Activated naive CD8-positive, alpha-beta T cell (primary cell): Measurements from ENCODE around the gene ARRB2.
A peak's percentile ranks its signal among the peaks of the same experiment; 100 is the strongest.
"Not testable (repeated sequence)": the region's sequence is repeated elsewhere in the genome, so short reads cannot be mapped to it uniquely, and the experiment has no call there.

ENCODE experiments used
- H3K27ac Mint-ChIP-seq: one replicate; pipeline ENCODE4 v1.8.0; 2021; ENCODE audit warnings: mixed read lengths
- H3K27me3 Mint-ChIP-seq: one replicate; pipeline ENCODE4 v1.8.0; 2021; ENCODE audit warnings: mixed read lengths
- H3K36me3 Mint-ChIP-seq: one replicate; pipeline ENCODE4 v1.8.0; 2021; ENCODE audit warnings: mixed read lengths
- H3K4me1 Mint-ChIP-seq: one replicate; pipeline ENCODE4 v1.8.0; 2021; ENCODE audit warnings: low read depth, mixed read lengths
- H3K4me3 Mint-ChIP-seq: one replicate; pipeline ENCODE4 v1.8.0; 2021; ENCODE audit warnings: mild to moderate bottlenecking, mixed read lengths
- H3K9me3 Mint-ChIP-seq: one replicate; pipeline ENCODE4 v1.8.0; 2021; ENCODE audit warnings: low read depth, mixed read lengths

Gene ARRB2

DNA sequence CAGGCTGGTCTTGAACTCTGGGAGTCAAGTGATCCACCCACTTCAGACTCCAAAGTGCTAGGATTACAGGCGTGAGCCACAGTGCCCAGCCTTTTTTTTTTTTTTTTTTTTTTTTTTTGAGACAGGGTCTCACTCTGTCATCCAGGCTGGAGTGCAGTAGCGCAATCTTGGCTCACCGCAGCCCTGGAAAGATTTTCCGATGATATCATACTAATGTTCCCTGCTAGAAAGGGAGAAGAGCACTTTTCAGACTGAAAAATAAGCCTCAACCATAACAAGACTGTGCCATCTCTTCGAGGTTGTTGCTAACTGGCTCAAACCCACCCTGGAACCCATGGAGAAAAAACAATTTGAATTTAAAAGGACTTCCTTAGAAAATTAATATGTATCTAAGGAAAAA is 26.7 kb upstream of the ARRB2 start:
- not testable (repeated sequence) for H3K27me3 Mint-ChIP-seq, H3K4me3 Mint-ChIP-seq, H3K9me3 Mint-ChIP-seq, H3K27ac Mint-ChIP-seq
- peaks cover 15% of the 10 kb centered on the region for H3K4me1 Mint-ChIP-seq
- peaks cover 23% of the 10 kb centered on the region for H3K36me3 Mint-ChIP-seq

DNA sequence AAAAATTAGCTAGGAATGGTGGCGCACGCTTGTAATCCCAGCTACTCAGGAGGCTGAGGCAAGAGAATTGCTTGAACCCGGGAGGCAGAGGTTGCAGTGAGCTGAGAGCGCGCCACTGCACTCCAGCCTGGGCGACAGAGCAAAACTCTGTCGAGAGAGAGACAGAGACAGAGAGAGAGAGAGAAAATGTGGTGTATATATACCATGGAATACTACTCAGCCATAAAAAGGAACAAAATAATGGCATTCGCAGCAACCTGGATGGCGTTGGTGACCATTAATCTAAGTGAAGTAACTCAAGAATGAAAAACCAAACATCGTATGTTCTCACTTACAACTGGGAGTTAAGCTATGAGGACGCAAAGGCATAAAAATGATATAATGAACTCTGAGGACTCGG is 20.6 kb upstream of the ARRB2 start:
- not testable (repeated sequence) for H3K27ac Mint-ChIP-seq, H3K27me3 Mint-ChIP-seq, H3K9me3 Mint-ChIP-seq, H3K4me3 Mint-ChIP-seq
- peaks cover 44% of the 10 kb centered on the region for H3K4me1 Mint-ChIP-seq
- H3K36me3 Mint-ChIP-seq = peaks cover 21% of the 10 kb centered on the region

DNA sequence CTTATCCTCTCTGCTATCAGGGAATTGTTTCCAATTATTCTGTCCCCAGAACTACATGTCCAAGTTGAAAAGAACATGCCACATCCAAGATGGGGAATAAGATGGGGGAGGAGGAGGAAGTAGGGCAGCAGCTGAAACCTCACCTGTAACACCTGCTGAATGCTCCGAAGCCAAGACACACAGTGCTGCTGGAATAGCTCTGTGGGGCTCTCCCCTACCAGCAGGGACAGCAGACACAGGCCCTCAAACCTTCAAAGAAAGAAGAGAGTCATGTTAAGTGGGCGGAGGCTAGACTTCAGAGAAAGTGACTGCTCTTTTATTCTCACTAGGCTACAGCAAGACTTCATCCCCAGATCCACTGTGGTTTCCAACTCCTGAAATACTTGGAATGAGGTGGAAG is 19.7 kb upstream of the ARRB2 start:
- peaks cover 44% of the 10 kb centered on the region for H3K4me1 Mint-ChIP-seq
- no peaks in the 10 kb centered on the region for H3K9me3 Mint-ChIP-seq
- no peaks in the 10 kb centered on the region for H3K27me3 Mint-ChIP-seq
- peak overlapping the region; percentile 17 for H3K27ac Mint-ChIP-seq
- peaks cover 17% of the 10 kb centered on the region for H3K36me3 Mint-ChIP-seq
- no peak overlapping the region for H3K4me3 Mint-ChIP-seq

DNA sequence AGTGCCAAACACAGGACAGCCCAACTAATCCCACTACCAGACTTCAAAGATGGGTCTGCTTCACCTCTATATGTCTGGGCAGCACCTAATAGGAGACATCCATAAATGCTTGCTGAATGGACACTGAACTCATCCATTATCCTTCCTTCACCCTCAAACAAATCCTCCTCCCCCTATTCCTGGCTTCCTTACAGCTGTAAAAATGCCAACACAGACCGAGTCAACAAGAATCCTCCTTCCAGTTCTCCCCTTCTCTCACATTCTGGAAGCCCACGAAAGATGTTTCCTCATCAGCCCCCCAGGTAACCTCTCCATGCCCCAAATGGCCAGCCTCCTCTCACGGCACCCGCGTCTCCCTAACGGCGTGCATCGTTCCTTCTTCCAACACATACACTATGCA is 18.7 kb upstream of the ARRB2 start:
- Mint-ChIP-seq H3K27ac (no peak overlapping the region), H3K4me1 (peaks cover 48% of the 10 kb centered on the region), H3K27me3 (no peaks in the 10 kb centered on the region), H3K4me3 (no peak overlapping the region), H3K9me3 (no peaks in the 10 kb centered on the region), H3K36me3 (peaks cover 13% of the 10 kb centered on the region)

DNA sequence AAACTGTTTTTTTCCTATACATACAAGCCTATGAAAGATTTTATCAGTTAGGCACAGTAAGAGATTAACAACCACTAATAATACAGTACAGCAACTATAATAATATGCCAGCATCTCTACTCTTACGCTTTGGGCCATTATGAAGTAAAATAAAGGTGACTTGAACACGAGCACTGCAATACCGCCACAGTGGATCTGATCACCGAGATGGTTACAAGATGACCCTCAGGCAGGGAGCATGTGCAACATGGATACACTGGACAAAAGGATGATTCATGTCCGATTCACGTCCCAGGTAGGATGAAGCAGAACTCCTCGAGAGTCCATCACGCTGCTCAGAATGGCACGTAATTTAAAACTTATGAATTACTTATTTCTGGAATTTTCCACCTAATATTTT is 17.0 kb upstream of the ARRB2 start:
- Mint-ChIP-seq H3K4me3 (no peak overlapping the region), H3K9me3 (no peaks in the 10 kb centered on the region), H3K4me1 (peaks cover 51% of the 10 kb centered on the region), H3K27me3 (no peaks in the 10 kb centered on the region), H3K27ac (no peak overlapping the region), H3K36me3 (peaks cover 8% of the 10 kb centered on the region)

DNA sequence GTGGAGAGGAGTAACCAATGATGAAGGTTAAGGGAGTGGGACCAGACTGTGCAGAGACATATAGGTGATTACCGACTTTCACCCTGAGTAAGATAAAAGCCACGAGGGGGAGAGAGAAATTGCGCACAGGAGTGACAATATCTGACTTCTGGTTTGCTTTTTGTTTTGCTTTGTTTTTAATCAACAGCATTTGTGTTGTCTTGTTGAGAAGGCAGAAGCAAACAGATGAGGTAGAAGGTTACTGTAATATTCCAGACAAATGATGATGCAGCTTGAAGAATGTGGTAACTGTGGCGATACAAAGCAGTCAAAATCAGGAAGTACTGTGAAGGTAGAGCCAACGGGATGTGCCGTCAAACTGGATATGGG is 14.0 kb upstream of the ARRB2 start:
- Mint-ChIP-seq H3K36me3 (peaks cover 2% of the 10 kb centered on the region), H3K27ac (peak overlapping the region; percentile 76), H3K27me3 (no peaks in the 10 kb centered on the region), H3K4me3 (peak overlapping the region; percentile 47), H3K4me1 (peaks cover 35% of the 10 kb centered on the region), H3K9me3 (no peaks in the 10 kb centered on the region)

DNA sequence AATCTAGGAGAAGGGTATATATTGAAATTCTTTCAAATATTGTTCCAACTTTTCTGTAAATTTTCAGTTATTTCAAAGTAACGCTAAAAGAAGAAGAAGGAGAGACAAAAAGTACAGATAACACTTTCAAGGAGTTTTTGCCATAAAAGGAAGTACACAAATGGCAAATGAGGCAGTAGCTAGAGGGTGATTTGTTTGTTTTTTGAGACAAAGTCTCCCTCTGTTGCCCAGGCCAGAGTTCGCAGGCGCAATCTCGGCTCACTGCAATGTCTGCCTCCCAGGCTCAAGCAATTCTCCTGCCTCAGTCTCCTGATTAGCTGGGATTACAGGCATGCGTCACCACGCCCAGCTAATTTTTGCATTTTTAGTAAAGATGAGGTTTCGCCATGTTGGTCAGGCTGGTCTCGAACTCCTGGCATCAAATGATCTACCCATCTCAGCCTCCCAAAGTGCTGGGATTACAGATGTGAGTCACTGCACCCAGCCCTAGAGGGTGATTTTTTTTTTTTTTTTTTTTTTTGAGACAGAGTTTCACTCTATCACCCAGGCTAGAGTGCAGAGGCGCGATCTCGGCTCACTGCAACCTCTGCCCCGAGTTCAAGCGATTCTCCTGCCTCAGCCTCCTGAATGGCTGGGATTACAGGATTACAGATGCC is 10.9 kb upstream of the ARRB2 start:
- not testable (repeated sequence) for H3K4me3 Mint-ChIP-seq, H3K27me3 Mint-ChIP-seq, H3K27ac Mint-ChIP-seq, H3K36me3 Mint-ChIP-seq, H3K9me3 Mint-ChIP-seq
- H3K4me1 Mint-ChIP-seq = peaks cover 48% of the 10 kb centered on the region

DNA sequence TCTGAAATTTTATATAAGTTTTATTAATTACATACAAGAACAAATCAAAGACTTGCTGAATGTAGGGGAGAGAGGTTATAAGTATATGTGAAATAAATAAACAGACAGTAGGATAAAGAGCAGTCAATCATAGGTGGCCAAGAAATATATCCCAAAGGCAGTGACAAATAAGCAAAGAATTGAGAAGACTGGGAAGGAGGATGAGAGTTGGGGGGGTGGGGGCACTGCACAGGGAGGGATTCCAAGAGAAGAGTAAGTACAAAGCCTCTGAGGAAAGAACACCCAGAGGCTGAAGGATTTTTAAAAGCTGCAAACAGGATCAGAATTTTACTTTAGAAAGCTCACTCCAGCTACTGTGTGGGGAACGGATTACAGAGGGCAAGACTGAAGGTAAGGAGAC is 9.3 kb upstream of the ARRB2 start:
- Mint-ChIP-seq H3K36me3 (peaks cover 6% of the 10 kb centered on the region), H3K4me1 (peaks cover 59% of the 10 kb centered on the region), H3K27me3 (no peaks in the 10 kb centered on the region), H3K9me3 (no peaks in the 10 kb centered on the region), H3K27ac (peak overlapping the region; percentile 54), H3K4me3 (peak overlapping the region; percentile 97)

DNA sequence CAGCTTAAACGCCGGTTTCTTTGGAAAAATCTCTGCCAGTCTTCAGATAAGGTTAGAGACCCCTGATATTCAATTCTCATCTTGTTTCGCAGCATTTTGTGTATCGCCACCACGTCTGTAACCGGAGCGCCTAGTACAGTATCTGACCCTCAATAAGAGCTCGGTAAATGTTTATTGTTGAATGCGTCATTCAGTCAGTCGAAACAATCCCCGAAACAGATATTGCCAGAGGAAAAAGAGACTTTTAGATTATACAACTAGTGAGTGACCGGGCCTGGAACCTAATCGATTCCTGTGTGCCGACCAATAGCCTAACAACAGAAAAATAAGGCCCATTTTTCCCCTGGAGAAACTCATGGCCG is 7.1 kb upstream of the ARRB2 start:
- Mint-ChIP-seq H3K36me3 (peaks cover 4% of the 10 kb centered on the region), H3K4me1 (peaks cover 51% of the 10 kb centered on the region), H3K27ac (peak overlapping the region; percentile 95), H3K4me3 (peak overlapping the region; percentile 97), H3K27me3 (no peaks in the 10 kb centered on the region), H3K9me3 (no peaks in the 10 kb centered on the region)

DNA sequence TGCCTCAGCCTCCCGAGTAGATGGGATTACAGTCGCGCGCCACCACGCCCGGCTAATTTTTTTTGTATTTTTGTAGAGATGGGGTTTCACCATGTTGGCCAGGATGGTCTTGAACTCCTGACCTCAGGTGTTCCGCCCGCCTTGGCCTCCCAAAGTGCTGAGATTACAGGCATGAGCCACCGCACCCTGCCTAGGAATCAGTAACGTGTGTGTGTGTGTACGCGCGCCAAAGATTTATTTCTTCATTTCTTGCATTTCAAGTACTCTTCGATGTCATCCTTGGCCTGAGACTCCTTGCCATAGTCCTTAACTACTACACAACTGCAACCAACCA is 5.9 kb upstream of the ARRB2 start:
- Mint-ChIP-seq H3K4me3 (peak overlapping the region; percentile 97), H3K4me1 (peaks cover 54% of the 10 kb centered on the region), H3K27ac (peak overlapping the region; percentile 95)
- not testable (repeated sequence) for H3K36me3 Mint-ChIP-seq, H3K27me3 Mint-ChIP-seq, H3K9me3 Mint-ChIP-seq

DNA sequence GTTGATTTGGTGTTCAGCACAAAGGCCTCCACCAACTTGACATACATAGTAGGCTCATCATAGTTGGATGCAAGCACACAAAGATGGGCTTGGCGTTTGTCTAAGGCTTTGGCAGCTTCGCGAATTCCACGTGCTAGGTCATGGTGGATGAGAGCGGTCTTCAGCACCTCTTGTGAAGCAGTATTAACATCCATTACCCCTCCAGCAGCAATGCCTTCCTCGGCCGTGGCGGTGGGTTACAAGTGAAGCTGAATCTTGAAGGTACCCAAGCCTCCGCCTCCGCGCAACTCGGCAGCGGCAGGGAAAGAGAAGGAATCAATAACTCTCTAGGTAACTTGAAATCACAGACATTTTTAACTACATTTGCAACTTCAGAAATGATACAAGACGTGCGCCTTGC is 5.4 kb upstream of the ARRB2 start:
- peaks cover 4% of the 10 kb centered on the region for H3K36me3 Mint-ChIP-seq
- peak overlapping the region; percentile 97 for H3K4me3 Mint-ChIP-seq
- no peaks in the 10 kb centered on the region for H3K9me3 Mint-ChIP-seq
- H3K4me1 Mint-ChIP-seq = peaks cover 58% of the 10 kb centered on the region
- H3K27ac Mint-ChIP-seq = peak overlapping the region; percentile 95
- no peaks in the 10 kb centered on the region for H3K27me3 Mint-ChIP-seq

DNA sequence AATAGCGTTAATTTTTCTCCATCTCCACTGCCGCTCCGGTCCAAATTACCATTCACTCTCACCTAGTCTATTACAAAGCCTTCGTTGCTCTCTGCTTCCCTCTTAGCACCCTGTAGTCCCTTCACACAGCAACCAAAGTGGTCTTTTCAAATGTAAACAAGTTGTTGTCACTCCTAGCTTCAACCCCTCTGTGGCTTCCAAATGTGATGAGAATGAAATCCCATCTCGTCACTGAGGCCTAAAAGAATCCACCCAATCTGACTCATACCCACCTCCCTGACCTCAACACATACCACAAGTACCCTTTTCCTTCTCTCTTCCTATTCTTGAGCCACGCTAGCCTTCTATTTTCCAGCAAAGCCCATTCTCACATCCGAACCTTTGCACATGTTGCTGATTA is 4.3 kb upstream of the ARRB2 start:
- Mint-ChIP-seq H3K27me3 (no peaks in the 10 kb centered on the region), H3K4me3 (peak overlapping the region; percentile 48), H3K4me1 (peaks cover 56% of the 10 kb centered on the region), H3K36me3 (peaks cover 4% of the 10 kb centered on the region), H3K27ac (peak overlapping the region; percentile 59), H3K9me3 (no peaks in the 10 kb centered on the region)

DNA sequence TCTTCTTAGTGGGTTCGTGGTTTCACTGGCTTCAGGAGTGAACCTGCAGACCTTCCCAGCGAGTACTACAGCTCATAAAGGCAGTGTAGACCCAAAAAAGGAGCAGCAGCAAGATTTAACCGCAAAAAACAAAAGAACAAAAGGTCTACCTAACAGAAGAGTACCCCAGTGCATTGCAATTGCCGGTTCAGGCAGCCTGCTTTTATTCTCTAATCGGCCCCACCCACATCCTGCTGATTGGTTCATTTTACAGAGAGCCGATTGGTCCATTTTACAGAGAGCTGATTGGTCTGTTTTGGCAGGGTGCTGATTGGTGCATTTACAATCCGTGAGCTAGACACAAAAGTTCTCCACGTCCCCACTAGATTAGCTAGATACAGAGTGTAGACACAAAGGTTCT is 2.0 kb upstream of the ARRB2 start:
- Mint-ChIP-seq H3K9me3 (no peaks in the 10 kb centered on the region), H3K27me3 (no peaks in the 10 kb centered on the region), H3K4me1 (peaks cover 51% of the 10 kb centered on the region), H3K36me3 (peaks cover 3% of the 10 kb centered on the region), H3K27ac (peak overlapping the region; percentile 65), H3K4me3 (peak overlapping the region; percentile 68)

DNA sequence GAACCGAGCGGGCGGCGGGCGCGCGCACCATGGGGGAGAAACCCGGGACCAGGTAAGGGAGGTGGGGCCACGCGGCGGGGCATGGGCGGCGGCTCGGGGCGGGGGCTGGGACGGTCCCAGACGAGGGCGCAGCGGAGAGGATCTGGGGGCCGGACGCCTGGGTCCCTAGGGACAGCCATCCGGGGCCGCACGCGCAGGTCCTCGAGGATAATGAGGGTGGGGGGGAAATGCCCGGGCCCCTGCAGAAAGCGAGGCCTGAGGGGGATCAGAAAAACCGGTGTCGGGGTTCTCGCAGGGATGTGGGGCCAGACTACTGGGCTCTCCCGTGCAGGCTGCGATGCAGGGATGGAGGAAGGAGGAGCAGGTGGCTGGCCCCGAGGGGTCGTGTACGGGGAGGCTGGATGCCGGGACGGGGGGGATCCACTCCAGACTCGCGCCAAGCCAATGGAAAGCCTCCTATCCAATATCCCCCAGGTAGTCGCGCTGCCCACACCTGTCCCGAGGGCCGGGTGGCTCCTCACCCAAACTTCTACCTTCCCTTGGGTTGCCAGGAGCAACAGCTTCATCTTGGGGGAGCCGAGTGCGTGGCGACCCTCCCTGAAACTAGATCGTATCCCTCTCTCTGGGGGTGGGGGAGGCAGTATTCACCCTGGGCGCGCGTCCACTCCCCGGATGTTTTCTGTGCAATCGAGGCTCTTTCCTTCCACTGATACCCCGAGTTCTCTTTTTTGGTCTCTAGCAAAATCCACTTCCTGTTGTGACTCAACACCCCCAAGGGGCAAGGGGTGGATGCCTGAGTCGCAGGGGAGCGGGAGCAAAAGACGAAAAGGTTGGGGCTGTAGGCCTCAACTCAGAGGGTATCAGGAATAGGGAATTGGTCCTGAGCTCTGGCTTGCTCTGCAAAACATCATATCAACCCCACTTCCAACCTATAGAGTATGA is 532 bp downstream of the ARRB2 start:
- Mint-ChIP-seq H3K27ac (peak overlapping the region; percentile 93), H3K4me1 (peaks cover 52% of the 10 kb centered on the region), H3K27me3 (no peaks in the 10 kb centered on the region), H3K4me3 (peak overlapping the region; percentile 88), H3K36me3 (peaks cover 3% of the 10 kb centered on the region), H3K9me3 (no peaks in the 10 kb centered on the region)

DNA sequence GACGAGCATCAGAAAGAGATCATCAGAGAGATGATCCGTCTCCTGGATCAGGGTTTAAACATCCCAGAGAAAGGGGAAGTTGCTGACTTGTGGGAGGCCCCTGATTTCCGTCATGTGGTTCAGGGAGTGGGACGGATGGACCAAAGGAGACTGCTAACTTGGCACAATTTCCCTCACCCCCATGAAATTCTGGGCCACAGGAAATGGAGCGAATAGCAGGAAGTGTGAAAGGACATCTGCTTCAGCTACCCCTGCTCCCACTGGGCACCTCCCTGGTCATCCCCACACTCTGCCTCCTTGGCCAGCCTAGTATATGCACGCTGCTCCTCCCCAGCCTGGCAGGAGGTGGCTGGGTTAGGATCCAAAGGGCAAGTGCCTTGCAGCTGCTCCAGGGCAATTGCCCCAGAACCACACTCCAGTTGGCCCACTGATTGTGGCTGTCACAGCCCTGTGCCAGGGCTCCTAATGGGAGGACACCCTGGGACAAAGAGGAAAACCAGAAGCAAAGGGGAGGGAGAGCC is 1.3 kb downstream of the ARRB2 start:
- peaks cover 50% of the 10 kb centered on the region for H3K4me1 Mint-ChIP-seq
- H3K9me3 Mint-ChIP-seq = no peaks in the 10 kb centered on the region
- H3K36me3 Mint-ChIP-seq = peaks cover 3% of the 10 kb centered on the region
- H3K4me3 Mint-ChIP-seq = peak overlapping the region; percentile 88
- H3K27me3 Mint-ChIP-seq = no peaks in the 10 kb centered on the region
- H3K27ac Mint-ChIP-seq = peak overlapping the region; percentile 93
